ENCODE results near the gene ENTPD7. TPM values are rescaled to one million over a fixed set of nuclear protein-coding genes. Genes with fewer than 3 reads are reported as not detected.
"Not testable (repeated sequence)": the region's sequence is repeated elsewhere in the genome, so short reads cannot be mapped to it uniquely, and the experiment has no call there.

Gene ENTPD7
- total and polyA plus RNA-seq, 2 donors (not counting 1 experiment from before 2014, with no cell fraction given): 0.75 to 6.2 TPM

GRCh38 chr10:99625124-99625523 lies 34.2 kb upstream of the ENTPD7 start:
- H3K79me2 ChIP-seq (ENCODE audit: control insufficient read depth, insufficient read depth, low read length); H3K4me2 ChIP-seq (replicated peaks; ENCODE audit: low read depth, low read length, poor library complexity, severe bottlenecking); H3K4me3 ChIP-seq (ENCODE audit: control extremely low read depth in 1 of 5, extremely low read depth in 1 of 5, insufficient read depth in 1 of 5, low read depth in 2 of 5, low read length in 4 of 5); H2AFZ ChIP-seq (ENCODE audit: insufficient read depth, low read depth, low read length, poor library complexity, severe bottlenecking); DNase-seq; H3K27ac Mint-ChIP-seq; intact Hi-C loops (cut with micrococcal nuclease); H3K9me3 ChIP-seq (ENCODE audit: control extremely low read depth in 1 of 3, control insufficient read depth in 2 of 3, insufficient read depth in 1 of 3, low read length in 2 of 3); H3K9me3 Mint-ChIP-seq (ENCODE audit: insufficient read depth); H3K36me3 ChIP-seq (replicated peaks in 1 of 2; ENCODE audit: control extremely low read depth in 1 of 2, control insufficient read depth in 1 of 2, extremely low read depth in 1 of 2, insufficient read depth in 2 of 2, low read length in 1 of 2); H3K4me3 Mint-ChIP-seq; POLR2A ChIA-PET; H3K9ac ChIP-seq (ENCODE audit: low read length); H4K20me1 ChIP-seq (ENCODE audit: control insufficient read depth, insufficient read depth, low read length, poor library complexity, severe bottlenecking); H3K27me3 ChIP-seq (replicated peaks in 1 of 4; ENCODE audit: control extremely low read depth in 1 of 4, control insufficient read depth in 3 of 4, insufficient read depth in 4 of 4, low read length in 3 of 4); H3K27me3 Mint-ChIP-seq; ATAC-seq (ENCODE audit: low read depth); H3K27ac ChIP-seq (ENCODE audit: low read length in 2 of 2); H3K4me1 ChIP-seq (ENCODE audit: control insufficient read depth in 2 of 2, insufficient read depth in 2 of 2, low read length in 2 of 2): not testable (repeated sequence)
- WGBS (ENCODE audit: insufficient coverage): 50% methylated on average over 2 of the region's 3 CpGs
- H3K4me1 Mint-ChIP-seq: peaks cover 12% of the 10 kb centered on the region
- CTCF ChIA-PET: interaction anchor here (1.4 to 1.5 kb wide), 4 partner anchors 11 to 189 kb away, joined by 3 to 5 read pairs (median 4); partner anchors contain the start of gene ENTPD7

GRCh38 chr10:99628923-99629624 lies 30.2 kb upstream of the ENTPD7 start:
- no CpG with 5 or more reads among the region's 1 CpG for WGBS (ENCODE audit: insufficient coverage)
- POLR2A ChIA-PET: no interaction called here
- Histone ChIP-seq H2AFZ (ENCODE audit: insufficient read depth, low read depth, low read length, poor library complexity, severe bottlenecking) (no peak overlapping the region), H3K27ac (ENCODE audit: low read length in 2 of 2) (no peak overlapping the region), H3K4me2 (replicated peaks; ENCODE audit: low read depth, low read length, poor library complexity, severe bottlenecking) (no peak overlapping the region), H3K79me2 (ENCODE audit: control insufficient read depth, insufficient read depth, low read length) (no peaks in the 10 kb centered on the region), H3K4me3 (ENCODE audit: control extremely low read depth in 1 of 5, extremely low read depth in 1 of 5, insufficient read depth in 1 of 5, low read depth in 2 of 5, low read length in 4 of 5) (no peak overlapping the region), H3K9ac (ENCODE audit: low read length) (no peak overlapping the region), H3K4me1 (ENCODE audit: control insufficient read depth in 2 of 2, insufficient read depth in 2 of 2, low read length in 2 of 2) (no peaks in the 10 kb centered on the region), H3K36me3 (replicated peaks in 1 of 2; ENCODE audit: control extremely low read depth in 1 of 2, control insufficient read depth in 1 of 2, extremely low read depth in 1 of 2, insufficient read depth in 2 of 2, low read length in 1 of 2) (no peaks in the 10 kb centered on the region), H3K9me3 (ENCODE audit: control extremely low read depth in 1 of 3, control insufficient read depth in 2 of 3, insufficient read depth in 1 of 3, low read length in 2 of 3) (no peaks in the 10 kb centered on the region), H3K27me3 (replicated peaks in 1 of 4; ENCODE audit: control extremely low read depth in 1 of 4, control insufficient read depth in 3 of 4, insufficient read depth in 4 of 4, low read length in 3 of 4) (no peaks in the 10 kb centered on the region), H4K20me1 (ENCODE audit: control insufficient read depth, insufficient read depth, low read length, poor library complexity, severe bottlenecking) (no peaks in the 10 kb centered on the region)
- no peak overlapping the region for H3K27ac Mint-ChIP-seq
- H3K9me3 Mint-ChIP-seq (ENCODE audit: insufficient read depth): no peaks in the 10 kb centered on the region
- intact Hi-C loops (cut with micrococcal nuclease): no loop called here
- no peaks in the 10 kb centered on the region for H3K4me1 Mint-ChIP-seq
- no peak for DNase-seq
- H3K27me3 Mint-ChIP-seq: peaks cover 28% of the 10 kb centered on the region
- CTCF ChIA-PET: no interaction called here
- no peak for ATAC-seq (ENCODE audit: low read depth)
- no peak overlapping the region for H3K4me3 Mint-ChIP-seq
- TF ChIP-seq, protein P1, sequence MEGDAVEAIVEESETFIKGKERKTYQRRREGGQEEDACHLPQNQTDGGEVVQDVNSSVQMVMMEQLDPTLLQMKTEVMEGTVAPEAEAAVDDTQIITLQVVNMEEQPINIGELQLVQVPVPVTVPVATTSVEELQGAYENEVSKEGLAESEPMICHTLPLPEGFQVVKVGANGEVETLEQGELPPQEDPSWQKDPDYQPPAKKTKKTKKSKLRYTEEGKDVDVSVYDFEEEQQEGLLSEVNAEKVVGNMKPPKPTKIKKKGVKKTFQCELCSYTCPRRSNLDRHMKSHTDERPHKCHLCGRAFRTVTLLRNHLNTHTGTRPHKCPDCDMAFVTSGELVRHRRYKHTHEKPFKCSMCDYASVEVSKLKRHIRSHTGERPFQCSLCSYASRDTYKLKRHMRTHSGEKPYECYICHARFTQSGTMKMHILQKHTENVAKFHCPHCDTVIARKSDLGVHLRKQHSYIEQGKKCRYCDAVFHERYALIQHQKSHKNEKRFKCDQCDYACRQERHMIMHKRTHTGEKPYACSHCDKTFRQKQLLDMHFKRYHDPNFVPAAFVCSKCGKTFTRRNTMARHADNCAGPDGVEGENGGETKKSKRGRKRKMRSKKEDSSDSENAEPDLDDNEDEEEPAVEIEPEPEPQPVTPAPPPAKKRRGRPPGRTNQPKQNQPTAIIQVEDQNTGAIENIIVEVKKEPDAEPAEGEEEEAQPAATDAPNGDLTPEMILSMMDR (IDR thresholded peaks at IDR 0.05): no peak
- TF ChIP-seq EZH2 (IDR thresholded peaks at IDR 0.05; ENCODE audit: borderline replicate concordance, insufficient read depth, low read depth, low read length, poor library complexity, severe bottlenecking): no peak

All from B cell (primary cell).